Skeletal muscle cell (primary cell): ENCODE measurements around the gene PHPT1.
"Not testable (repeated sequence)": the region's sequence is repeated elsewhere in the genome, so short reads cannot be mapped to it uniquely, and the experiment has no call there.

Experiments used
- DNase-seq: peaks from one replicate; pipeline ENCODE4 v3.0.0-alpha.2; 2010; ENCODE audit warnings: low read depth
- H3K4me3 ChIP-seq: 2 replicates; pipeline ENCODE4 v1.5.1; 2011; ENCODE audit warnings: low read depth, mild to moderate bottlenecking, control low read depth, low read length, moderate library complexity

The PHPT1 gene

GRCh38 chr9:136835162-136835931, 13.9 kb upstream of the PHPT1 start:
- H3K4me3 ChIP-seq = no peak overlapping the region
- no peak for DNase-seq

GRCh38 chr9:136835932-136836904, 13.0 kb upstream of the PHPT1 start:
- H3K4me3 ChIP-seq = no peak overlapping the region
- no peak for DNase-seq

- DNase-seq = no peak
Observed at GRCh38 chr9:136837146-136837855, 11.9 kb upstream of the PHPT1 start.

GRCh38 chr9:136837856-136838277, 11.3 kb upstream of the PHPT1 start:
- not testable (repeated sequence) for H3K4me3 ChIP-seq, DNase-seq

More at GRCh38 chr9:136837146-136837855, 11.9 kb upstream of the PHPT1 start:
- no peak overlapping the region for H3K4me3 ChIP-seq

GRCh38 chr9:136838314-136839228, 10.6 kb upstream of the PHPT1 start:
- DNase-seq = no peak
- no peak overlapping the region for H3K4me3 ChIP-seq

- H3K4me3 ChIP-seq = no peak overlapping the region
- DNase-seq = no peak
Observed at GRCh38 chr9:136839229-136840139, 9.7 kb upstream of the PHPT1 start.

- DNase-seq = no peak
- no peak overlapping the region for H3K4me3 ChIP-seq
Observed at GRCh38 chr9:136840140-136840876, 8.9 kb upstream of the PHPT1 start.

- H3K4me3 ChIP-seq = no peak overlapping the region
- DNase-seq = no peak
Observed at GRCh38 chr9:136840877-136841645, 8.1 kb upstream of the PHPT1 start.

GRCh38 chr9:136841646-136842379, 7.4 kb upstream of the PHPT1 start:
- peak overlapping the region; percentile 52 for H3K4me3 ChIP-seq
- DNase-seq = not testable (repeated sequence)

- DNase-seq = not testable (repeated sequence)
Observed at GRCh38 chr9:136842380-136842948, 6.7 kb upstream of the PHPT1 start, which contains the start of gene AJM1. Gene AJM1, plus strand, starts transcription at chr9:136842478. Its CDS starts 1,937 bp downstream, at chr9:136844415.

GRCh38 chr9:136843159-136843800, 5.9 kb upstream of the PHPT1 start:
- not testable (repeated sequence) for DNase-seq
- H3K4me3 ChIP-seq = peak overlapping the region; percentile 17

More at GRCh38 chr9:136842380-136842948, 6.7 kb upstream of the PHPT1 start, which contains the start of gene AJM1:
- H3K4me3 ChIP-seq = peak within 1 kb of the TSS; percentile 52

- DNase-seq, H3K4me3 ChIP-seq: not testable (repeated sequence)
Observed at GRCh38 chr9:136843801-136844740, 5.1 kb upstream of the PHPT1 start.

GRCh38 chr9:136844761-136845464, 4.3 kb upstream of the PHPT1 start:
- no peak for DNase-seq
- H3K4me3 ChIP-seq = no peak overlapping the region
